HEK293 (cell line): ENCODE measurements around the gene ZDHHC3.

Experiments
- CTCF ChIA-PET: fragments of 350-600 bp; formaldehyde crosslinking; extraction: SDS; loops from one replicate; lab custom pipeline; 2021; ENCODE audit warnings: antibody characterized with exemption; lab: Yijun Ruan, JAX
- POLR2A ChIA-PET: fragments of 300-600 bp; formaldehyde crosslinking; extraction: SDS; loops from one replicate; lab custom pipeline; 2020; ENCODE audit warnings: antibody characterized with exemption, inconsistent platforms; lab: Yijun Ruan, JAX
- H3K27ac ChIP-seq: fragments of 200-500 bp; sonication (Bioruptor generic); 2 replicates; pipeline ENCODE4 v1.5.1; 2014; ENCODE audit warnings: low read depth, low read length, control low read depth, inconsistent platforms; ENCODE audit errors: extremely low read depth
- H3K36me3 ChIP-seq, 2 experiments: fragments of 200-500 bp in 1 of 2; sonication (Bioruptor generic) in 1 of 2; 1 replicate in 1 of 2; 2 replicates in 1 of 2; pipeline ENCODE4 v1.5.1; 2014 to 2017; ENCODE audit warnings: inconsistent platforms in 2 of 2, low read length in 2 of 2; ENCODE audit not compliant: control insufficient read depth in 2 of 2, insufficient read depth in 1 of 2
- H3K4me1 ChIP-seq: fragments of 200-500 bp; sonication (Bioruptor generic); 2 replicates; pipeline ENCODE4 v1.5.1; 2014; ENCODE audit warnings: mild to moderate bottlenecking, low read length, inconsistent platforms; ENCODE audit not compliant: control insufficient read depth, insufficient read depth
- H3K4me3 ChIP-seq: 2 replicates; pipeline ENCODE4 v1.5.1; 2011; ENCODE audit warnings: low read depth, mild to moderate bottlenecking, control low read depth, low read length, moderate library complexity
- H3K9me3 ChIP-seq: fragments of 200-500 bp; sonication (Bioruptor generic); 2 replicates; pipeline ENCODE4 v1.5.1; 2014; ENCODE audit warnings: low read depth, low read length, inconsistent platforms; ENCODE audit not compliant: control insufficient read depth, insufficient read depth
- ATF2 ChIP-seq: fragments of 450-650 bp; formaldehyde crosslinking; IDR thresholded peaks from 2 replicates; pipeline ENCODE4 v1.5.1; 2016; ENCODE audit warnings: missing biosample characterization, missing genetic modification characterization, low read depth
- HIC1 ChIP-seq: fragments of 450-650 bp; formaldehyde crosslinking; IDR thresholded peaks from 2 replicates; pipeline ENCODE4 v1.5.1; 2016; ENCODE audit warnings: missing biosample characterization, missing genetic modification characterization
- INSM2 ChIP-seq: fragments of 450-650 bp; formaldehyde crosslinking; IDR thresholded peaks from 2 replicates; pipeline ENCODE4 v1.5.1; 2016; ENCODE audit warnings: missing biosample characterization, missing genetic modification characterization
- PRDM4 ChIP-seq: fragments of 450-650 bp; formaldehyde crosslinking; IDR thresholded peaks from 2 replicates; pipeline ENCODE4 v1.5.1; 2017; ENCODE audit warnings: missing biosample characterization, missing genetic modification characterization
- REST ChIP-seq: fragments of 450-650 bp; formaldehyde crosslinking; IDR thresholded peaks from 2 replicates; pipeline ENCODE4 v1.5.1; 2016; ENCODE audit warnings: missing biosample characterization, missing genetic modification characterization
- TRIM28 ChIP-seq: IDR thresholded peaks from 2 replicates; pipeline ENCODE4 v1.6.1; 2011; ENCODE audit warnings: low read length, control low read depth, borderline replicate concordance
- ZBTB44 ChIP-seq: fragments of 450-650 bp; IDR thresholded peaks from 2 replicates; pipeline ENCODE4 v1.5.1; 2018; ENCODE audit warnings: missing biosample characterization, mild to moderate bottlenecking, missing genetic modification characterization
- ZNF132 ChIP-seq: fragments of 450-650 bp; formaldehyde crosslinking; IDR thresholded peaks from 2 replicates; pipeline ENCODE4 v1.5.1; 2017; ENCODE audit warnings: missing biosample characterization, missing genetic modification characterization, borderline replicate concordance
- ZNF221 ChIP-seq: fragments of 450-650 bp; formaldehyde crosslinking; IDR thresholded peaks from 2 replicates; pipeline ENCODE4 v1.5.1; 2017; ENCODE audit warnings: missing biosample characterization, missing genetic modification characterization, borderline replicate concordance
- ZNF26 ChIP-seq: fragments of 450-650 bp; formaldehyde crosslinking; IDR thresholded peaks from 2 replicates; pipeline ENCODE4 v1.5.1; 2016; ENCODE audit warnings: missing biosample characterization, missing genetic modification characterization
- ZNF555 ChIP-seq: fragments of 450-650 bp; formaldehyde crosslinking; conservative IDR thresholded peaks from 2 replicates; pipeline ENCODE4 v1.5.1; 2017; ENCODE audit warnings: missing biosample characterization, mild to moderate bottlenecking, missing genetic modification characterization, inconsistent platforms
- ZNF561 ChIP-seq: fragments of 450-650 bp; IDR thresholded peaks from 2 replicates; pipeline ENCODE4 v1.5.1; 2018; ENCODE audit warnings: missing biosample characterization, missing genetic modification characterization, borderline replicate concordance
- ZNF610 ChIP-seq: fragments of 450-650 bp; formaldehyde crosslinking; IDR thresholded peaks from 2 replicates; pipeline ENCODE4 v1.5.1; 2016; ENCODE audit warnings: missing biosample characterization, missing genetic modification characterization, borderline replicate concordance
- ZNF639 ChIP-seq: fragments of 450-650 bp; formaldehyde crosslinking; IDR thresholded peaks from 2 replicates; pipeline ENCODE4 v1.5.1; 2016; ENCODE audit warnings: missing biosample characterization, missing genetic modification characterization
- ZNF677 ChIP-seq: fragments of 450-650 bp; IDR thresholded peaks from 2 replicates; pipeline ENCODE4 v1.5.0; 2018; ENCODE audit warnings: missing biosample characterization, mild to moderate bottlenecking, missing genetic modification characterization, moderate library complexity

The ZDHHC3 gene

GRCh38 chr3:44939581-44940036 lies 36.4 kb downstream of the ZDHHC3 start:
- no peak for TF ChIP-seq ZNF132 (tag by site-specific recombination)
- no peak for TF ChIP-seq ZNF639
- no peak for TF ChIP-seq ZNF561
- no peaks in the 10 kb centered on the region for H3K9me3 ChIP-seq
- ChIA-PET CTCF (no interaction called here), POLR2A (no interaction called here)
- H3K4me3 ChIP-seq = no peak overlapping the region
- no peaks in the 10 kb centered on the region for H3K4me1 ChIP-seq
- H3K27ac ChIP-seq = no peak overlapping the region
- H3K36me3 ChIP-seq = peaks cover 0 to 51% of the 10 kb centered on the region in 2 experiments; a peak in 1 of 3 replicates

GRCh38 chr3:44932986-44933944 lies 42.7 kb downstream of the ZDHHC3 start:
- CTCF ChIA-PET = no interaction called here
- TF ChIP-seq REST (no peak), TRIM28 (no peak), ZBTB44 (tag by site-specific recombination) (no peak), HIC1 (tag by site-specific recombination) (no peak), ZNF26 (tag by site-specific recombination) (no peak), PRDM4 (tag by site-specific recombination) (no peak), ZNF221 (tag by site-specific recombination) (no peak), ZNF610 (tag by site-specific recombination) (no peak), INSM2 (tag by site-specific recombination) (no peak), ZNF555 (tag by site-specific recombination) (no peak), ATF2 (tag by site-specific recombination) (no peak), ZNF677 (tag by site-specific recombination) (no peak)

More at GRCh38 chr3:44932986-44933944, 42.7 kb downstream of the ZDHHC3 start:
- POLR2A ChIA-PET = no interaction called here
- H3K4me1 ChIP-seq = no peaks in the 10 kb centered on the region
- no peaks in the 10 kb centered on the region for H3K9me3 ChIP-seq
- peaks cover 0 to 68% of the 10 kb centered on the region in 2 experiments; a peak in 1 of 3 replicates for H3K36me3 ChIP-seq
- H3K27ac ChIP-seq = no peak overlapping the region
- H3K4me3 ChIP-seq = no peak overlapping the region
